Measurements from ENCODE around the gene EBI3. TPM values are rescaled to one million over a fixed set of nuclear protein-coding genes. Genes with fewer than 3 reads are reported as not detected.
"Not testable (repeated sequence)": the region's sequence is repeated elsewhere in the genome, so short reads cannot be mapped to it uniquely, and the experiment has no call there.

The EBI3 gene
- 0.92 TPM for total RNA-seq
- long read RNA-seq, result 0 reads

- intact Hi-C loops (cut with micrococcal nuclease), result no loop called here
- DNase-seq (peak; percentile 57), ATAC-seq (peak; percentile 57)
Measured at GRCh38 chr19:4229179-4229931, at the start of gene EBI3. EBI3 (plus strand) TSS chr19:4229523; CDS start chr19:4229551, 28 bp downstream.

GRCh38 chr19:4181053-4181508 lies 48.2 kb upstream of the EBI3 start:
- no peak for ATAC-seq
- intact Hi-C loops (cut with micrococcal nuclease), result no loop called here
- DNase-seq, result no peak

- DNase-seq, result peak; percentile 98
- intact Hi-C loops (cut with micrococcal nuclease), result no loop called here
- peak; percentile 98 for ATAC-seq
Measured at GRCh38 chr19:4182084-4182810, 47.1 kb upstream of the EBI3 start, which contains the start of the genes ANKRD24 and SIRT6. ANKRD24 (plus strand) TSS chr19:4182689; CDS start chr19:4186426, 3,737 bp downstream. SIRT6 (minus strand) TSS chr19:4182563; CDS start chr19:4182539, 24 bp downstream.

GRCh38 chr19:4183967-4184717 lies 45.2 kb upstream of the EBI3 start:
- ATAC-seq, result no peak
- DNase-seq, result no peak
- intact Hi-C loops (cut with micrococcal nuclease), result no loop called here

- intact Hi-C loops (cut with micrococcal nuclease), result no loop called here
- ATAC-seq, result no peak
- DNase-seq, result no peak
Measured at GRCh38 chr19:4184718-4185352, 44.5 kb upstream of the EBI3 start.

- DNase-seq, result no peak
- intact Hi-C loops (cut with micrococcal nuclease), result no loop called here
- no peak for ATAC-seq
Measured at GRCh38 chr19:4185413-4186086, 43.8 kb upstream of the EBI3 start.

- ATAC-seq, result peak; percentile 58
- intact Hi-C loops (cut with micrococcal nuclease), result no loop called here
- peak; percentile 70 for DNase-seq
Measured at GRCh38 chr19:4186087-4186993, 43.0 kb upstream of the EBI3 start.

GRCh38 chr19:4187313-4188122 lies 41.8 kb upstream of the EBI3 start:
- no peak for ATAC-seq
- no peak for DNase-seq
- intact Hi-C loops (cut with micrococcal nuclease), result no loop called here

- DNase-seq, result no peak
- intact Hi-C loops (cut with micrococcal nuclease), result no loop called here
- ATAC-seq, result no peak
Measured at GRCh38 chr19:4189641-4190040, 39.7 kb upstream of the EBI3 start.

GRCh38 chr19:4192537-4192936 lies 36.8 kb upstream of the EBI3 start:
- intact Hi-C loops (cut with micrococcal nuclease); ATAC-seq; DNase-seq: not testable (repeated sequence)

- no peak for DNase-seq
- no peak for ATAC-seq
- intact Hi-C loops (cut with micrococcal nuclease), result no loop called here
Measured at GRCh38 chr19:4194353-4194752, 35.0 kb upstream of the EBI3 start.

- intact Hi-C loops (cut with micrococcal nuclease), result no loop called here
- ATAC-seq (no peak), DNase-seq (no peak)
Measured at GRCh38 chr19:4196009-4196408, 33.3 kb upstream of the EBI3 start.

- ATAC-seq, result no peak
Measured at GRCh38 chr19:4196587-4197148, 32.7 kb upstream of the EBI3 start.

GRCh38 chr19:4197228-4197624 lies 32.1 kb upstream of the EBI3 start:
- DNase-seq, result no peak
- intact Hi-C loops (cut with micrococcal nuclease), result no loop called here

More at GRCh38 chr19:4196587-4197148, 32.7 kb upstream of the EBI3 start:
- intact Hi-C loops (cut with micrococcal nuclease), result no loop called here
- no peak for DNase-seq

GRCh38 chr19:4197625-4198466 lies 31.5 kb upstream of the EBI3 start:
- intact Hi-C loops (cut with micrococcal nuclease), result no loop called here
- ATAC-seq (no peak), DNase-seq (no peak)

More at GRCh38 chr19:4197228-4197624, 32.1 kb upstream of the EBI3 start:
- ATAC-seq, result no peak

Measured in left ventricle myocardium superior (tissue), 1 donor.